ENCODE results near the gene ALPG.
"Not testable (repeated sequence)": the region's sequence is repeated elsewhere in the genome, so short reads cannot be mapped to it uniquely, and the experiment has no call there.

GRCh38 chr2:232364806-232365594, 41.6 kb upstream of the ALPG start:
- TF ChIP-seq CTCF (IDR thresholded peaks at IDR 0.05; ENCODE audit: low read length); EZH2 (IDR thresholded peaks at IDR 0.05; ENCODE audit: borderline replicate concordance, low read length): not testable (repeated sequence)
